ENCODE results near the gene ANLN. TPM values are rescaled to one million over a fixed set of nuclear protein-coding genes. Genes with fewer than 3 reads are reported as not detected.

Gene ANLN
- polyA plus RNA-seq, 3 donors = 0.12 to 1.1 (median 0.25) TPM

- whole genome bisulfite sequencing (ENCODE audit: insufficient coverage) = no CpG with 5 or more reads among the region's 16 CpGs
- Mint-ChIP-seq H3K9me3 (peaks cover 0 to 4% (median 0%) of the 10 kb centered on the region in 7 donors), H3K27ac (peak overlapping the region in 5 of 7 donors; percentile 54 to 89 (median 84)), H3K27me3 (ENCODE audit: low read depth in 3 of 3) (peaks cover 2 to 20% (median 14%) of the 10 kb centered on the region in 3 donors), H3K4me1 (peaks cover 6% of the 10 kb centered on the region), H3K4me3 (peak overlapping the region; percentile 94 to 97), H3K36me3 (no peaks in the 10 kb centered on the region)
- H3K36me3 ChIP-seq (replicated peaks in 1 of 2; ENCODE audit: control insufficient read depth in 1 of 2, insufficient read depth in 2 of 2, low read length in 2 of 2) = no peaks in the 10 kb centered on the region
- peaks cover 7 to 10% of the 10 kb centered on the region in 2 donors for H3K4me1 ChIP-seq (ENCODE audit: control insufficient read depth in 1 of 2, insufficient read depth in 2 of 2, low read length in 2 of 2)
- no peak for DNase-seq
- H4K20me1 ChIP-seq (ENCODE audit: insufficient read depth, low read length) = no peaks in the 10 kb centered on the region
- peak overlapping the region; percentile 98 for H3K4me2 ChIP-seq (replicated peaks; ENCODE audit: extremely low read depth, low read length, poor library complexity, severe bottlenecking)
- H3K27ac ChIP-seq (ENCODE audit: low read depth in 1 of 2, low read length in 2 of 2) = no peak overlapping the region
- H3K4me3 ChIP-seq (replicated peaks in 1 of 3; ENCODE audit: low read depth in 2 of 3, low read length in 3 of 3) = peak overlapping the region; percentile 69 to 93 (median 76)
- H3K9ac ChIP-seq (ENCODE audit: insufficient read depth, low read length, poor library complexity, severe bottlenecking) = peak overlapping the region; percentile 71
- intact Hi-C loops (cut with micrococcal nuclease) = no loop called here
- H3K79me2 ChIP-seq (ENCODE audit: insufficient read depth, low read length) = no peaks in the 10 kb centered on the region
- no peak for TF ChIP-seq CTCF (IDR thresholded peaks at IDR 0.05)
- H2AFZ ChIP-seq (ENCODE audit: insufficient read depth, low read depth, low read length, poor library complexity, severe bottlenecking) = peak overlapping the region; percentile 98
- peaks cover 6 to 13% of the 10 kb centered on the region in 2 donors for H3K27me3 ChIP-seq (ENCODE audit: control insufficient read depth in 2 of 2, insufficient read depth in 2 of 2, low read length in 2 of 2)
- H3K9me3 ChIP-seq (replicated peaks in 1 of 2; ENCODE audit: control insufficient read depth in 1 of 2, insufficient read depth in 1 of 2, low read length in 2 of 2) = no peaks in the 10 kb centered on the region
Measured at GRCh38 chr7:36367561-36368077, 22.0 kb upstream of the ANLN start.

- Mint-ChIP-seq H3K27me3 (ENCODE audit: low read depth in 3 of 3) (peaks cover 2 to 20% (median 14%) of the 10 kb centered on the region in 3 donors), H3K4me1 (peaks cover 6% of the 10 kb centered on the region), H3K36me3 (no peaks in the 10 kb centered on the region), H3K27ac (no peak overlapping the region), H3K9me3 (peaks cover 0 to 4% (median 0%) of the 10 kb centered on the region in 7 donors), H3K4me3 (no peak overlapping the region)
- Histone ChIP-seq H3K27me3 (ENCODE audit: control insufficient read depth in 2 of 2, insufficient read depth in 2 of 2, low read length in 2 of 2) (peaks cover 6 to 13% of the 10 kb centered on the region in 2 donors), H3K9me3 (replicated peaks in 1 of 2; ENCODE audit: control insufficient read depth in 1 of 2, insufficient read depth in 1 of 2, low read length in 2 of 2) (no peaks in the 10 kb centered on the region), H3K36me3 (replicated peaks in 1 of 2; ENCODE audit: control insufficient read depth in 1 of 2, insufficient read depth in 2 of 2, low read length in 2 of 2) (no peaks in the 10 kb centered on the region), H3K4me2 (replicated peaks; ENCODE audit: extremely low read depth, low read length, poor library complexity, severe bottlenecking) (no peak overlapping the region), H2AFZ (ENCODE audit: insufficient read depth, low read depth, low read length, poor library complexity, severe bottlenecking) (peak overlapping the region; percentile 33), H3K4me1 (ENCODE audit: control insufficient read depth in 1 of 2, insufficient read depth in 2 of 2, low read length in 2 of 2) (peaks cover 7 to 10% of the 10 kb centered on the region in 2 donors), H4K20me1 (ENCODE audit: insufficient read depth, low read length) (no peaks in the 10 kb centered on the region), H3K4me3 (replicated peaks in 1 of 3; ENCODE audit: low read depth in 2 of 3, low read length in 3 of 3) (no peak overlapping the region), H3K27ac (ENCODE audit: low read depth in 1 of 2, low read length in 2 of 2) (no peak overlapping the region), H3K9ac (ENCODE audit: insufficient read depth, low read length, poor library complexity, severe bottlenecking) (no peak overlapping the region), H3K79me2 (ENCODE audit: insufficient read depth, low read length) (no peaks in the 10 kb centered on the region)
- DNase-seq = no peak
- intact Hi-C loops (cut with micrococcal nuclease) = no loop called here
- WGBS (ENCODE audit: insufficient coverage) = 93% methylated on average over 3 of the region's 3 CpGs
- no peak for TF ChIP-seq CTCF (IDR thresholded peaks at IDR 0.05)
Measured at GRCh38 chr7:36368496-36368895, 21.2 kb upstream of the ANLN start.

Measured in CD14-positive monocyte (primary cell).